ENCODE results near the gene TOMM34. TPM values are rescaled to one million over a fixed set of nuclear protein-coding genes. Genes with fewer than 3 reads are reported as not detected.

The TOMM34 gene
- total RNA-seq, 1 donor from 2014 or later: 40.1 TPM

GRCh38 chr20:44896583-44896982, 63.6 kb downstream of the TOMM34 start:
- no peak for DNase-seq (ENCODE audit: low spot score, unreplicated experiment)
- Mint-ChIP-seq H3K4me1 (ENCODE audit: low read depth) (no peaks in the 10 kb centered on the region), H3K9me3 (ENCODE audit: low read depth) (no peaks in the 10 kb centered on the region), H3K36me3 (ENCODE audit: insufficient read depth) (peaks cover 4% of the 10 kb centered on the region), H3K4me3 (ENCODE audit: low read depth) (no peak overlapping the region), H3K27ac (no peak overlapping the region), H3K27me3 (no peaks in the 10 kb centered on the region)
- no peak for TF ChIP-seq CTCF (IDR thresholded peaks at IDR 0.05; ENCODE audit: unreplicated experiment)

GRCh38 chr20:44894959-44895358, 65.2 kb downstream of the TOMM34 start:
- Mint-ChIP-seq H3K27ac (no peak overlapping the region), H3K36me3 (ENCODE audit: insufficient read depth) (peaks cover 3% of the 10 kb centered on the region), H3K4me1 (ENCODE audit: low read depth) (no peaks in the 10 kb centered on the region)

More at GRCh38 chr20:44894959-44895358, 65.2 kb downstream of the TOMM34 start:
- Mint-ChIP-seq H3K27me3 (no peaks in the 10 kb centered on the region), H3K9me3 (ENCODE audit: low read depth) (no peaks in the 10 kb centered on the region), H3K4me3 (ENCODE audit: low read depth) (no peak overlapping the region)
- no peak for TF ChIP-seq CTCF (IDR thresholded peaks at IDR 0.05; ENCODE audit: unreplicated experiment)
- DNase-seq (ENCODE audit: low spot score, unreplicated experiment): no peak

Other genes with a start within 250 kb of the TOMM34 start
- not detected in 2 replicates for gene CCN5, start 245.0 kb downstream of the TOMM34 start, total RNA-seq
- 0.22 and 0.27 TPM in 2 replicates for gene KCNK15, start 214.5 kb downstream of the TOMM34 start, total RNA-seq
- gene RIMS4, start 149.9 kb downstream of the TOMM34 start, total RNA-seq: 6.3 and 8.2 TPM in 2 replicates
- gene YWHAB, start 74.7 kb downstream of the TOMM34 start, total RNA-seq: 125 and 126 TPM in 2 replicates
- gene PABPC1L, start 50.3 kb downstream of the TOMM34 start, total RNA-seq: 211 and 219 TPM in 2 replicates
- 36.3 and 37.4 TPM in 2 replicates for gene STK4, start 6.1 kb upstream of the TOMM34 start, total RNA-seq
- 0.07 and 0.12 TPM in 2 replicates for gene KCNS1, start 140.7 kb upstream of the TOMM34 start, total RNA-seq
- gene WFDC5, start 154.8 kb upstream of the TOMM34 start, total RNA-seq: not detected in 2 replicates
- not detected in 2 replicates for gene WFDC12, start 164.1 kb upstream of the TOMM34 start, total RNA-seq
- not detected in 2 replicates for gene PI3, start 214.5 kb upstream of the TOMM34 start, total RNA-seq
- gene SEMG1, start 246.6 kb upstream of the TOMM34 start, total RNA-seq: not detected in 2 replicates